HL-60 (cell line): ENCODE data around the gene FIGN.

Experiments used
- DNase-seq, 2 experiments: peaks; one replicate each; pipeline ENCODE4 v3.0.0-alpha.2; 2010 to 2020; ENCODE audit warnings: low read depth in 1 of 2, low spot score in 1 of 2
- H3K27ac ChIP-seq: fragments of 250-450 bp; sonication (Bioruptor Pico); replicated peaks from 2 replicates; pipeline ENCODE4 v1.5.1; 2020; ENCODE audit warnings: mild to moderate bottlenecking, moderate library complexity
- H3K27me3 ChIP-seq: fragments of 250-450 bp; sonication (Bioruptor Pico); 2 replicates; pipeline ENCODE4 v1.5.1; 2021; ENCODE audit warnings: mild to moderate bottlenecking, moderate library complexity; ENCODE audit not compliant: insufficient read depth, poor library complexity, severe bottlenecking
- H3K4me3 ChIP-seq: replicated peaks from 2 replicates; pipeline ENCODE4 v1.5.1; 2011; ENCODE audit warnings: mild to moderate bottlenecking, control low read depth, low read length; ENCODE audit not compliant: insufficient read depth
- CTCF ChIP-seq: IDR thresholded peaks from one replicate; pipeline ENCODE4 v1.5.1; 2011; ENCODE audit warnings: low read length, control low read depth, inconsistent platforms; ENCODE audit not compliant: insufficient read depth
- GABPA ChIP-seq: IDR thresholded peaks from 2 replicates; pipeline ENCODE4 v1.6.1; 2012; ENCODE audit warnings: low read depth
- POLR2AphosphoS5 ChIP-seq: IDR thresholded peaks from 2 replicates; pipeline ENCODE4 v1.6.1; 2012; ENCODE audit warnings: low read depth
- REST ChIP-seq: IDR thresholded peaks from 2 replicates; pipeline ENCODE4 v1.6.1; 2012; ENCODE audit warnings: low read depth; ENCODE audit not compliant: insufficient replicate concordance
- SPI1 ChIP-seq: IDR thresholded peaks from 2 replicates; pipeline ENCODE4 v1.6.1; 2012; ENCODE audit warnings: low read depth, mild to moderate bottlenecking, borderline replicate concordance

The FIGN gene

GRCh38 chr2:163640542-163641193, 95.1 kb downstream of the FIGN start:
- no peak overlapping the region for H3K4me3 ChIP-seq
- H3K27ac ChIP-seq = no peak overlapping the region
- H3K27me3 ChIP-seq = no peaks in the 10 kb centered on the region
- DNase-seq = no peak
- TF ChIP-seq GABPA = no peak
- no peak for TF ChIP-seq REST
- TF ChIP-seq CTCF = no peak
- no peak for TF ChIP-seq SPI1
- TF ChIP-seq POLR2AphosphoS5 = no peak

GRCh38 chr2:163637871-163638270, 97.9 kb downstream of the FIGN start:
- no peak overlapping the region for H3K27ac ChIP-seq
- H3K4me3 ChIP-seq = no peak overlapping the region
- no peak for DNase-seq
- TF ChIP-seq REST = no peak
- no peak for TF ChIP-seq CTCF
- no peak for TF ChIP-seq SPI1
- TF ChIP-seq POLR2AphosphoS5 = no peak
- no peaks in the 10 kb centered on the region for H3K27me3 ChIP-seq

GRCh38 chr2:163633291-163633690, 102.5 kb downstream of the FIGN start:
- TF ChIP-seq POLR2AphosphoS5 = no peak
- TF ChIP-seq CTCF = no peak
- no peak for TF ChIP-seq GABPA
- TF ChIP-seq SPI1 = no peak
- TF ChIP-seq REST = no peak
- Histone ChIP-seq H3K27me3 (no peaks in the 10 kb centered on the region), H3K4me3 (no peak overlapping the region), H3K27ac (no peak overlapping the region)
- no peak for DNase-seq
